Mesenchymal stem cell (in vitro differentiated cells and primary cell): ENCODE results near the gene FUBP3.

Experiments used
- DNase-seq: peaks from one replicate; pipeline ENCODE4 v3.0.0-alpha.2; 2013
- H2AFZ ChIP-seq: one replicate; pipeline ENCODE4 v1.6.1; 2013; ENCODE audit warnings: low read depth, mild to moderate bottlenecking, control low read depth, inconsistent platforms, low read length, moderate library complexity
- H2AK5ac ChIP-seq: 2 replicates; pipeline ENCODE4 v1.6.1; 2013; ENCODE audit warnings: low read length, moderate library complexity, mild to moderate bottlenecking, inconsistent platforms; ENCODE audit not compliant: severe bottlenecking
- H2BK120ac ChIP-seq: one replicate; pipeline ENCODE4 v1.6.1; 2013; ENCODE audit warnings: low read depth, mild to moderate bottlenecking, inconsistent platforms, low read length, moderate library complexity
- H2BK12ac ChIP-seq, 2 experiments: one replicate each; pipeline ENCODE4 v1.6.1; 2013; ENCODE audit warnings: inconsistent platforms in 2 of 2, low read length in 2 of 2, mild to moderate bottlenecking in 2 of 2, moderate library complexity in 2 of 2, control low read depth in 1 of 2
- H2BK15ac ChIP-seq: one replicate; pipeline ENCODE4 v1.6.1; 2013; ENCODE audit warnings: mild to moderate bottlenecking, low read depth, inconsistent platforms; ENCODE audit not compliant: poor library complexity, severe bottlenecking
- H2BK5ac ChIP-seq: 2 replicates; pipeline ENCODE4 v1.6.1; 2013; ENCODE audit warnings: low read depth, mild to moderate bottlenecking, low read length, control low read depth, inconsistent platforms; ENCODE audit not compliant: poor library complexity, severe bottlenecking
- H3K14ac ChIP-seq, 2 experiments: one replicate each; pipeline ENCODE4 v1.6.1; 2013; ENCODE audit warnings: inconsistent platforms in 2 of 2, low read length in 2 of 2, control low read depth in 1 of 2, mild to moderate bottlenecking in 1 of 2, moderate library complexity in 1 of 2
- H3K18ac ChIP-seq, 2 experiments: one replicate each; pipeline ENCODE4 v1.6.1; 2013; ENCODE audit warnings: inconsistent platforms in 2 of 2, low read length in 2 of 2, control low read depth in 1 of 2, low read depth in 1 of 2, mild to moderate bottlenecking in 1 of 2
- H3K23ac ChIP-seq, 2 experiments: one replicate each; pipeline ENCODE4 v1.6.1; 2013; ENCODE audit warnings: inconsistent platforms in 2 of 2, low read length in 2 of 2, mild to moderate bottlenecking in 2 of 2, moderate library complexity in 2 of 2, control low read depth in 1 of 2
- H3K27ac ChIP-seq: 2 replicates; pipeline ENCODE4 v1.5.1; 2013; ENCODE audit warnings: mild to moderate bottlenecking, moderate library complexity, low read length, control low read depth, inconsistent platforms; ENCODE audit not compliant: poor library complexity, severe bottlenecking
- H3K27me3 ChIP-seq, 2 experiments: 2 replicates each; pipeline versions ENCODE4 v1.6.1 to v1.7.0; 2013; ENCODE audit warnings: low read length in 2 of 2, mild to moderate bottlenecking in 2 of 2, moderate library complexity in 2 of 2, control low read depth in 1 of 2, inconsistent platforms in 1 of 2; ENCODE audit not compliant: control insufficient read depth in 1 of 2, insufficient read depth in 1 of 2
- H3K36me3 ChIP-seq, 2 experiments: 2 replicates each; pipeline versions ENCODE4 v1.6.1 to v1.7.0; 2013; ENCODE audit warnings: low read length in 2 of 2, control low read depth in 1 of 2, inconsistent platforms in 1 of 2, low read depth in 1 of 2, mild to moderate bottlenecking in 1 of 2; ENCODE audit not compliant: insufficient read depth in 2 of 2, control insufficient read depth in 1 of 2
- H3K4ac ChIP-seq, 2 experiments: one replicate each; pipeline ENCODE4 v1.6.1; 2013; ENCODE audit warnings: inconsistent platforms in 2 of 2, low read length in 2 of 2, mild to moderate bottlenecking in 2 of 2, moderate library complexity in 2 of 2, control low read depth in 1 of 2, low read depth in 1 of 2
- H3K4me1 ChIP-seq: 2 replicates; pipeline ENCODE4 v1.6.1; 2013; ENCODE audit warnings: low read depth, low read length, control low read depth; ENCODE audit not compliant: control insufficient read depth, insufficient read depth
- H3K4me2 ChIP-seq: 2 replicates; pipeline ENCODE4 v1.6.1; 2013; ENCODE audit warnings: low read length, mild to moderate bottlenecking, inconsistent platforms; ENCODE audit not compliant: poor library complexity, severe bottlenecking
- H3K4me3 ChIP-seq, 2 experiments: 2 replicates each; pipeline versions ENCODE4 v1.5.1 to v1.7.0; 2013; ENCODE audit warnings: low read length in 2 of 2, mild to moderate bottlenecking in 2 of 2, control low read depth in 1 of 2, low read depth in 1 of 2; ENCODE audit not compliant: insufficient read depth in 1 of 2
- H3K79me1 ChIP-seq: replicated peaks from 2 replicates; pipeline ENCODE4 v1.6.1; 2013; ENCODE audit warnings: mild to moderate bottlenecking, control low read depth, low read length, inconsistent platforms; ENCODE audit not compliant: poor library complexity, severe bottlenecking
- H3K9ac ChIP-seq: 2 replicates; pipeline ENCODE4 v1.7.0; 2013; ENCODE audit warnings: mild to moderate bottlenecking, low read length, moderate library complexity
- H3K9me3 ChIP-seq: 2 replicates; pipeline ENCODE4 v1.7.0; 2013; ENCODE audit warnings: mild to moderate bottlenecking, low read length; ENCODE audit not compliant: control insufficient read depth
- H4K8ac ChIP-seq: one replicate; pipeline ENCODE4 v1.6.1; 2013; ENCODE audit warnings: inconsistent platforms, mild to moderate bottlenecking, low read length, moderate library complexity
- H4K91ac ChIP-seq: one replicate; pipeline ENCODE4 v1.6.1; 2013; ENCODE audit warnings: mild to moderate bottlenecking, low read length, inconsistent platforms
- WGBS: methylation state at CpG from one replicate; pipeline ENCODE4 v1.1.7; 2013; ENCODE audit warnings: mixed read lengths; 5-methylcytosine and 5-hydroxymethylcytosine counted together

The FUBP3 gene

GRCh38 chr9:130638284-130639123 lies 59.1 kb downstream of the FUBP3 start:
- no peak overlapping the region for H3K27ac ChIP-seq
- no peak overlapping the region for H3K14ac ChIP-seq

GRCh38 chr9:130639124-130639765 lies 59.9 kb downstream of the FUBP3 start:
- Histone ChIP-seq H4K91ac (no peak overlapping the region), H3K27ac (no peak overlapping the region), H3K4ac (no peak overlapping the region), H3K36me3 (peaks cover 43 to 44% of the 10 kb centered on the region in 2 experiments), H4K8ac (no peak overlapping the region), H3K4me3 (no peak overlapping the region), H3K9me3 (no peaks in the 10 kb centered on the region), H3K18ac (no peak overlapping the region), H3K14ac (no peak overlapping the region), H2AFZ (no peak overlapping the region), H3K79me1 (peaks cover 3% of the 10 kb centered on the region), H2BK120ac (no peak overlapping the region), H2BK12ac (no peak overlapping the region), H3K4me2 (no peak overlapping the region), H2BK15ac (no peak overlapping the region), H2AK5ac (no peak overlapping the region), H3K4me1 (no peaks in the 10 kb centered on the region), H3K9ac (no peak overlapping the region), H2BK5ac (no peak overlapping the region), H3K27me3 (no peaks in the 10 kb centered on the region), H3K23ac (no peak overlapping the region)
- WGBS: 85% methylated on average over 17 of the region's 20 CpGs
- no peak for DNase-seq

More at GRCh38 chr9:130638284-130639123, 59.1 kb downstream of the FUBP3 start:
- no peak overlapping the region for H2BK120ac ChIP-seq
- 91% methylated on average over 37 of the region's 37 CpGs for WGBS
- no peak overlapping the region for H2AFZ ChIP-seq
- H3K4me3 ChIP-seq: no peak overlapping the region
- no peak overlapping the region for H2BK12ac ChIP-seq
- no peak for DNase-seq
- H3K4me2 ChIP-seq: no peak overlapping the region
- H3K27me3 ChIP-seq: no peaks in the 10 kb centered on the region
- no peak overlapping the region for H2AK5ac ChIP-seq
- H3K36me3 ChIP-seq: peaks cover 51 to 52% of the 10 kb centered on the region in 2 experiments
- H3K4me1 ChIP-seq: no peaks in the 10 kb centered on the region
- H3K23ac ChIP-seq: no peak overlapping the region
- H3K18ac ChIP-seq: no peak overlapping the region
- H3K79me1 ChIP-seq: peaks cover 6% of the 10 kb centered on the region
- no peaks in the 10 kb centered on the region for H3K9me3 ChIP-seq
- H4K91ac ChIP-seq: no peak overlapping the region
- H4K8ac ChIP-seq: no peak overlapping the region
- H2BK5ac ChIP-seq: no peak overlapping the region
- no peak overlapping the region for H3K4ac ChIP-seq
- H2BK15ac ChIP-seq: no peak overlapping the region
- no peak overlapping the region for H3K9ac ChIP-seq

- 98% methylated on average over 15 of the region's 17 CpGs for WGBS
Measured at GRCh38 chr9:130639866-130640555, 60.6 kb downstream of the FUBP3 start.

GRCh38 chr9:130640681-130641080 lies 61.3 kb downstream of the FUBP3 start:
- H2AK5ac ChIP-seq: no peak overlapping the region
- no peak overlapping the region for H2BK120ac ChIP-seq
- H3K9me3 ChIP-seq: peaks cover 2% of the 10 kb centered on the region
- H2BK15ac ChIP-seq: no peak overlapping the region
- WGBS: 80% methylated on average over 7 of the region's 7 CpGs
- no peak overlapping the region for H3K9ac ChIP-seq
- no peak overlapping the region for H2BK5ac ChIP-seq
- H3K27me3 ChIP-seq: no peaks in the 10 kb centered on the region
- H3K14ac ChIP-seq: no peak overlapping the region
- no peak overlapping the region for H4K91ac ChIP-seq
- H3K18ac ChIP-seq: no peak overlapping the region
- H3K27ac ChIP-seq: no peak overlapping the region
- no peak overlapping the region for H2BK12ac ChIP-seq
- no peak overlapping the region for H4K8ac ChIP-seq
- no peak for DNase-seq
- peaks cover 29 to 32% of the 10 kb centered on the region in 2 experiments for H3K36me3 ChIP-seq
- H3K23ac ChIP-seq: no peak overlapping the region
- no peaks in the 10 kb centered on the region for H3K4me1 ChIP-seq
- H2AFZ ChIP-seq: no peak overlapping the region
- H3K4me3 ChIP-seq: no peak overlapping the region
- H3K4me2 ChIP-seq: no peak overlapping the region
- H3K79me1 ChIP-seq: no peaks in the 10 kb centered on the region
- no peak overlapping the region for H3K4ac ChIP-seq

More at GRCh38 chr9:130639866-130640555, 60.6 kb downstream of the FUBP3 start:
- no peak overlapping the region for H2BK5ac ChIP-seq
- no peak overlapping the region for H3K14ac ChIP-seq
- no peak overlapping the region for H2BK12ac ChIP-seq
- no peaks in the 10 kb centered on the region for H3K4me1 ChIP-seq
- no peak overlapping the region for H2BK120ac ChIP-seq
- no peak overlapping the region for H3K18ac ChIP-seq
- no peak for DNase-seq
- no peaks in the 10 kb centered on the region for H3K9me3 ChIP-seq
- H3K4me2 ChIP-seq: no peak overlapping the region
- H3K27me3 ChIP-seq: no peaks in the 10 kb centered on the region
- H2AK5ac ChIP-seq: no peak overlapping the region
- no peak overlapping the region for H4K91ac ChIP-seq
- H3K23ac ChIP-seq: no peak overlapping the region
- H2AFZ ChIP-seq: no peak overlapping the region
- no peak overlapping the region for H4K8ac ChIP-seq
- H3K36me3 ChIP-seq: peaks cover 36 to 37% of the 10 kb centered on the region in 2 experiments
- no peak overlapping the region for H3K4ac ChIP-seq
- no peak overlapping the region for H3K4me3 ChIP-seq
- H3K27ac ChIP-seq: no peak overlapping the region
- no peak overlapping the region for H3K9ac ChIP-seq
- H2BK15ac ChIP-seq: no peak overlapping the region
- no peaks in the 10 kb centered on the region for H3K79me1 ChIP-seq
